ENCODE data around the gene WDTC1. TPM values are rescaled to one million over a fixed set of nuclear protein-coding genes. Genes with fewer than 3 reads are reported as not detected.

WDTC1 gene
- total and polyA plus RNA-seq, 2 of the 8 experiments (the other 6 are each of a cell fraction or from before 2014, with no cell fraction given) = 7.5 to 18.7 TPM

DNA sequence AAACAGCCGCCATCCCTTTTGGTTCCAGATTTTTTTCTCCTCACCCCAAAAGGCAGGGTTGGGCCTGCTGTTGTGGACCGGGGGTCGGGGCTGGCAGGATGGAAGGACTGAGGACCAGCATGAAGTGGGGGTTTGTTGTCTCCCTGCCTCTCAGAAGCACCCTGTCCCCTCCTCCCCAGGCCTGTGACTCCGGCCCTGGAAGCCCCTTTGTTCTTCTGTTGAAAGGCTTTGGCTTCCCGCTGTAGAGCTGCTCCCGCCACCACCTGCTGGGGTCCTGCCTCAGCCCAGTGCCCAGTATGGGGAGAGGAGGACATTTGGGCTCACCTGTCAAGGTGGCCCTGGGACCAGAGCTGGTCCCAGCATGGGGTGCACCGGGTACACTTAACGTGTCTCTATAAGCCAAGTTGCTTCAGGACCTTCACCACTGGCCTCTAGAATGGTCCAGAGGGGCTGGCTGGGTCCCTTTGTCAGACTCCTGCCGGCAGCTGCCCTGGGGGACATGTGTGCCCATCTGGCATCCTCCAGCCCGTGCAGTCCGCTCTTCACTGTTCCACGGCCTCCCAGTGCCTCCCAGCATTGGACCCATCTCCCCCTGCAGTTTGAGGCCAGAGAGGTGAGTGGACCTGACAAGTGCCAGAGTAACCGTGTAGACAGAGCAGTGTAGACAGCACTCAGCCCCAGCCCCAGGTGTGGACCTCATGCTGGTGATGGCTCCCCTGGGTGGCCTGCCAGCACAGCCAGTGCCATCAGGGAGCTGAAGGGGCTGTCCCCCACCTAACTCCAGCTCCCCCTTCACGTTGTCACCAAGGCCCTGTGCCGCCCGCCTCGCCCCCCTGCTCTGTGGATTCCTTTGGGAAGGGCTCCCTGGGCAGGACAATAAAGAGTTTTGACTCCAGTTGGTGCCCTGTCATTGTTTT is 101.3 kb downstream of the WDTC1 start:
- Histone ChIP-seq H4K8ac (ENCODE audit: extremely low read depth, insufficient read depth, low read length) (peak overlapping the region; percentile 8; the same call in 1 of the 2 replicates), H3K4me1 (replicated peaks in 1 of 4; ENCODE audit: control insufficient read depth in 3 of 4, insufficient read depth in 4 of 4, low read length in 3 of 4) (peaks cover 0 to 3% (median 1%) of the 10 kb centered on the region in 4 experiments; a peak in 1 of 7 replicates), H2BK15ac (ENCODE audit: low read length) (no peak overlapping the region), H2BK12ac (ENCODE audit: low read depth, low read length) (no peak overlapping the region), H2AFZ (ENCODE audit: low read length) (no peak overlapping the region), H2AK5ac (ENCODE audit: low read depth, low read length) (no peak overlapping the region), H2BK20ac (ENCODE audit: low read length) (no peak overlapping the region), H4K91ac (replicated peaks; ENCODE audit: insufficient read length, low read length) (no peak overlapping the region), H3K4me2 (ENCODE audit: insufficient read depth in 1 of 2, low read depth in 2 of 2, low read length in 2 of 2) (no peak overlapping the region), H3K36me3 (ENCODE audit: control insufficient read depth in 2 of 4, insufficient read depth in 4 of 4, low read length in 3 of 4) (peaks cover 4 to 18% (median 11%) of the 10 kb centered on the region in 4 experiments; a peak in 7 of 8 replicates), H4K20me1 (replicated peaks in 1 of 2; ENCODE audit: control insufficient read depth in 1 of 2, insufficient read depth in 2 of 2, low read length in 2 of 2) (peaks cover 4 to 15% of the 10 kb centered on the region in 2 experiments), H3K56ac (replicated peaks; ENCODE audit: insufficient read length, low read depth, low read length) (no peak overlapping the region), H3K9me3 (ENCODE audit: insufficient read depth in 2 of 2, low read depth in 1 of 2, low read length in 1 of 2) (no peaks in the 10 kb centered on the region), H2BK120ac (replicated peaks; ENCODE audit: low read depth, low read length) (no peak overlapping the region), H3K27me3 (replicated peaks in 1 of 4; ENCODE audit: control insufficient read depth in 3 of 4, extremely low read depth in 1 of 4, insufficient read depth in 3 of 4, low read length in 3 of 4) (no peaks in the 10 kb centered on the region), H2BK5ac (ENCODE audit: low read depth, low read length) (no peak overlapping the region), H3K27ac (ENCODE audit: low read depth, low read length) (no peak overlapping the region), H3K18ac (ENCODE audit: extremely low read depth, low read length) (no peak overlapping the region), H4K5ac (ENCODE audit: insufficient read length, low read depth, low read length) (no peak overlapping the region), H3K4me3 (ENCODE audit: extremely low read depth in 1 of 4, insufficient read depth in 2 of 4, low read depth in 3 of 4, low read length in 4 of 4) (no peak overlapping the region), H3K79me2 (ENCODE audit: control insufficient read depth in 1 of 2, insufficient read depth in 2 of 2, low read length in 2 of 2) (no peaks in the 10 kb centered on the region), H3K4ac (replicated peaks; ENCODE audit: insufficient read length, low read depth, low read length) (no peak overlapping the region), H3K23me2 (ENCODE audit: low read depth, low read length) (no peaks in the 10 kb centered on the region), H3K14ac (ENCODE audit: insufficient read length) (no peak overlapping the region), H3K9ac (replicated peaks in 1 of 4; ENCODE audit: extremely low read depth in 1 of 4, low read depth in 3 of 4, low read length in 3 of 4) (no peak overlapping the region), H3K23ac (ENCODE audit: insufficient read length) (no peak overlapping the region), H3K79me1 (ENCODE audit: low read depth, low read length) (no peaks in the 10 kb centered on the region)
- POLR2A ChIA-PET (ENCODE audit: partially characterized antibody) = interaction anchor here (1.0 to 1.6 kb wide), 7 partner anchors 9 to 36 kb away, joined by 3 to 5 read pairs (median 3); no protein-coding TSS in a partner anchor
- FAIRE-seq (no peak), DNase-seq (ENCODE audit: low read depth in 1 of 2, low spot score in 2 of 2) (no peak)
- 87% methylated on average over 17 of the region's 17 CpGs; no CpG with 5 or more reads in 1 of the 2 experiments for WGBS, 2 experiments (ENCODE audit: extremely low coverage in 1 of 2, insufficient coverage in 1 of 2, insufficient read length in 1 of 2, insufficient replicate concordance in 2 of 2, low coverage in 1 of 2, low lambda C conversion rate in 2 of 2, missing lambda C conversion rate in 1 of 2)
- no peak; a peak in 2 of 3 replicates for TF ChIP-seq POLR2A (IDR thresholded peaks at IDR 0.05; ENCODE audit: control extremely low read depth in 1 of 2, low read depth in 2 of 2, low read length in 2 of 2)
- no peak for TF ChIP-seq GTF2F1 (IDR thresholded peaks at IDR 0.05; ENCODE audit: borderline replicate concordance, low read depth, low read length)
- no peak for TF ChIP-seq TAF7 (optimal IDR thresholded peaks at IDR 0.05; ENCODE audit: borderline replicate concordance, low read depth, low read length)
- no peak for TF ChIP-seq TEAD4 (IDR thresholded peaks at IDR 0.05; ENCODE audit: low read depth, low read length)
- no peak for TF ChIP-seq TAF1 (IDR thresholded peaks at IDR 0.05; ENCODE audit: low read depth, low read length)
- TF ChIP-seq SIN3A (conservative IDR thresholded peaks at IDR 0.05 in 1 of 2, IDR thresholded peaks at IDR 0.05 in 1 of 2; ENCODE audit: low read depth in 1 of 2, low read length in 2 of 2) = no peak
- no peak for TF ChIP-seq TBP (IDR thresholded peaks at IDR 0.05; ENCODE audit: low read depth, low read length)
- CTCF ChIA-PET (ENCODE audit: partially characterized antibody) = interaction anchor here (0.7 to 17.0 kb wide), 17 partner anchors 8 to 271 kb away, joined by 3 to 321 read pairs (median 7); partner anchors contain the start of genes MAP3K6 and SYTL1
